ENCODE results near the gene MYH3. TPM values are rescaled to one million over a fixed set of nuclear protein-coding genes. Genes with fewer than 3 reads are reported as not detected.

The MYH3 gene
- total and polyA plus RNA-seq, 10 of the 15 experiments (the other 5 are each of a cell fraction or from before 2014, with no cell fraction given): 0.14 to 1.4 (median 0.71) TPM

- no peak for FAIRE-seq
- no TSS peak for BruUV-seq (replicated peaks)
Observed at GRCh38 chr17:10664571-10664970, 7.5 kb upstream of the MYH3 start.

More at GRCh38 chr17:10664571-10664970, 7.5 kb upstream of the MYH3 start:
- Histone ChIP-seq H4K20me1 (ENCODE audit: control insufficient read depth, insufficient read depth) (no peaks in the 10 kb centered on the region), H3K27me3 (replicated peaks in 1 of 2; ENCODE audit: control insufficient read depth in 2 of 2, insufficient read depth in 2 of 2, low read length in 1 of 2) (no peaks in the 10 kb centered on the region), H3K9me3 (replicated peaks; ENCODE audit: control insufficient read depth, insufficient read depth, low read length) (no peaks in the 10 kb centered on the region), H2AFZ (ENCODE audit: control insufficient read depth, low read depth, low read length) (no peak overlapping the region), H3K27ac (ENCODE audit: control insufficient read depth, insufficient read depth) (no peak overlapping the region), H3K36me3 (ENCODE audit: control insufficient read depth in 2 of 2, insufficient read depth in 2 of 2, low read length in 1 of 2) (no peaks in the 10 kb centered on the region), H3K4me3 (no peak overlapping the region), H3K9ac (ENCODE audit: control insufficient read depth, insufficient read depth, low read length) (no peak overlapping the region), H3K4me2 (ENCODE audit: control insufficient read depth, insufficient read depth) (no peak overlapping the region), H3K4me1 (ENCODE audit: control insufficient read depth, insufficient read depth, low read length) (no peaks in the 10 kb centered on the region), H3K79me2 (ENCODE audit: control insufficient read depth, insufficient read depth, low read length) (no peaks in the 10 kb centered on the region)
- ChIA-PET RAD21 (ENCODE audit: unreplicated experiment) (no interaction called here), CTCF (interaction anchor here (1.1 to 2.1 kb wide), 3 partner anchors 10 to 19 kb away, joined by 3 to 10 read pairs (median 4); no protein-coding TSS in a partner anchor), SMC1A (ENCODE audit: uncharacterized antibody, unreplicated experiment) (no interaction called here), POLR2A (interaction anchor here (0.6 kb wide), 1 partner anchor 1519 kb away, joined by 4 read pairs; no protein-coding TSS in a partner anchor)
- WGBS (ENCODE audit: insufficient coverage, insufficient replicate concordance, low lambda C conversion rate, missing lambda C conversion rate): 92% methylated on average over 9 of the region's 9 CpGs
- in situ Hi-C loops (cut with MboI): no loop called here
- intact Hi-C loops (cut with micrococcal nuclease; ENCODE audit: unreplicated experiment): no loop called here
- DNase-seq (ENCODE audit: low read depth, low spot score) (no peak), ATAC-seq (no peak)
- TF ChIP-seq MAX (IDR thresholded peaks at IDR 0.05; ENCODE audit: low read depth, low read length) (no peak), RB1 (IDR thresholded peaks at IDR 0.05; ENCODE audit: borderline replicate concordance) (no peak), PAX5 (IDR thresholded peaks at IDR 0.05; ENCODE audit: borderline replicate concordance, low read depth, low read length) (no peak), ZBED1 (IDR thresholded peaks at IDR 0.05; ENCODE audit: borderline replicate concordance) (no peak), SIN3A (IDR thresholded peaks at IDR 0.05; ENCODE audit: low read depth, low read length) (no peak), STAT3 (IDR thresholded peaks at IDR 0.05; ENCODE audit: low read depth, low read length) (no peak), ZNF622 (IDR thresholded peaks at IDR 0.05) (no peak), SKIL (IDR thresholded peaks at IDR 0.05; ENCODE audit: low read depth, poor library complexity, severe bottlenecking) (no peak), TAF1 (IDR thresholded peaks at IDR 0.05; ENCODE audit: borderline replicate concordance, low read depth, low read length) (no peak), IRF5 (IDR thresholded peaks at IDR 0.05; ENCODE audit: borderline replicate concordance) (no peak), TCF12 (IDR thresholded peaks at IDR 0.05; ENCODE audit: low read depth, low read length) (no peak), PAX8 (IDR thresholded peaks at IDR 0.05) (no peak), POLR2AphosphoS5 (IDR thresholded peaks at IDR 0.05; ENCODE audit: low read length) (no peak), IRF3 (IDR thresholded peaks at IDR 0.05) (no peak), BCLAF1 (IDR thresholded peaks at IDR 0.05) (no peak)

Data from GM12878 (cell line).